ENCODE data around the gene LRRN4CL.

DNA sequence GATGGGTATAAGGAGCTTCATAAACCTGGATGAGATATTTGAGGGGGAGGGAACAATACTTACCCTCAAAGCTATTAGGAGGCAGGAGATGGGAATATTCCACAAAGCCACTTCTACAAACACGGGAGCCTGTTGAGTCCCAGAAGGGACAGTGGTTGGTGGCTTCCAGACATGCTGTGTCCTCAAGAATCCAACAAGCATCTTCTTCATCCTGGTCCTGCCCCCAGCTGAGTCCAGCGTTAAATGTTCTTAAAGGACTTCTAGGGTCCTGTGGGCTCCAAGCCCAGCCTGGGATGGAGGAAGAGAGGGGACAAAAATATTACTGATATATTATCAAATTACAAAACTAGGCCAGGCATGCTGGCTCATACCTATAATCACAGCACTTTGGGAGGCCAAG is 21.9 kb downstream of the LRRN4CL start:
- TF ChIP-seq, protein P1, sequence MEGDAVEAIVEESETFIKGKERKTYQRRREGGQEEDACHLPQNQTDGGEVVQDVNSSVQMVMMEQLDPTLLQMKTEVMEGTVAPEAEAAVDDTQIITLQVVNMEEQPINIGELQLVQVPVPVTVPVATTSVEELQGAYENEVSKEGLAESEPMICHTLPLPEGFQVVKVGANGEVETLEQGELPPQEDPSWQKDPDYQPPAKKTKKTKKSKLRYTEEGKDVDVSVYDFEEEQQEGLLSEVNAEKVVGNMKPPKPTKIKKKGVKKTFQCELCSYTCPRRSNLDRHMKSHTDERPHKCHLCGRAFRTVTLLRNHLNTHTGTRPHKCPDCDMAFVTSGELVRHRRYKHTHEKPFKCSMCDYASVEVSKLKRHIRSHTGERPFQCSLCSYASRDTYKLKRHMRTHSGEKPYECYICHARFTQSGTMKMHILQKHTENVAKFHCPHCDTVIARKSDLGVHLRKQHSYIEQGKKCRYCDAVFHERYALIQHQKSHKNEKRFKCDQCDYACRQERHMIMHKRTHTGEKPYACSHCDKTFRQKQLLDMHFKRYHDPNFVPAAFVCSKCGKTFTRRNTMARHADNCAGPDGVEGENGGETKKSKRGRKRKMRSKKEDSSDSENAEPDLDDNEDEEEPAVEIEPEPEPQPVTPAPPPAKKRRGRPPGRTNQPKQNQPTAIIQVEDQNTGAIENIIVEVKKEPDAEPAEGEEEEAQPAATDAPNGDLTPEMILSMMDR (IDR thresholded peaks at IDR 0.05) = no peak
- no peak for TF ChIP-seq POLR2A (IDR thresholded peaks at IDR 0.05)
- TF ChIP-seq POLR2AphosphoS5 (IDR thresholded peaks at IDR 0.05) = no peak
- TF ChIP-seq EP300 (IDR thresholded peaks at IDR 0.05) = no peak
